ENCODE data around the gene MYL5.

MYL5 gene

DNA sequence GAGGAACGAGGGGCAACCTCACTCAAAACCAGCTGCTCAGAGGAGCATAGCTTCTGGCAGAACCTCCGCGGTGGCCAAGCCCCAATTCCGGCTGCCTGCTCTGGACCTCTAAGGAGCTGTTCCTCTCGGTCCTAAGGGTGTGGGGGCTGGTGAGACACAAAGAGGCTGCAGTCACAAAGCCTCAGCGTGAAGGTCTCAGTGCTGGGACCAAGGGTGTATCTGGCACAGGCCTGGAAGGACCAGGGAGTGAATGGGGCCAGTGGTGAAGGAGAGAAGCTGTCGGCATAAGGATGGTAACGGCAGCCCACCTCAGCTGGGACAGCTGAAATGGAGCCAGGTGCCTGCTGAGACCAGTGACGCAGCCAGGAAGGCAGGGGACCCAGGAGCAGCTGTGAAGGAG, 43.7 kb upstream of the MYL5 start:
- Histone ChIP-seq H3K4me1 (ENCODE audit: insufficient read depth, low read length) (no peaks in the 10 kb centered on the region), H3K27ac (ENCODE audit: low read length) (no peak overlapping the region), H2AFZ (ENCODE audit: low read depth, low read length) (no peak overlapping the region), H3K36me3 (ENCODE audit: insufficient read depth, low read length) (no peaks in the 10 kb centered on the region), H3K9me3 (ENCODE audit: insufficient read depth, low read length, severe bottlenecking) (peaks cover 16% of the 10 kb centered on the region), H3K27me3 (ENCODE audit: insufficient read depth, low read length, poor library complexity) (no peaks in the 10 kb centered on the region), H4K20me1 (ENCODE audit: insufficient read depth, low read length) (no peaks in the 10 kb centered on the region), H3K4me3 (ENCODE audit: low read depth in 1 of 2, low read length in 2 of 2) (no peak overlapping the region), H3K79me2 (ENCODE audit: insufficient read depth, low read length) (no peaks in the 10 kb centered on the region), H3K4me2 (ENCODE audit: insufficient read depth, low read length) (no peak overlapping the region), H3K9ac (ENCODE audit: low read depth, low read length) (no peak overlapping the region)
- DNase-seq: no peak
- no peak for ATAC-seq (ENCODE audit: insufficient read depth, low read depth)
- TF ChIP-seq, protein P1, sequence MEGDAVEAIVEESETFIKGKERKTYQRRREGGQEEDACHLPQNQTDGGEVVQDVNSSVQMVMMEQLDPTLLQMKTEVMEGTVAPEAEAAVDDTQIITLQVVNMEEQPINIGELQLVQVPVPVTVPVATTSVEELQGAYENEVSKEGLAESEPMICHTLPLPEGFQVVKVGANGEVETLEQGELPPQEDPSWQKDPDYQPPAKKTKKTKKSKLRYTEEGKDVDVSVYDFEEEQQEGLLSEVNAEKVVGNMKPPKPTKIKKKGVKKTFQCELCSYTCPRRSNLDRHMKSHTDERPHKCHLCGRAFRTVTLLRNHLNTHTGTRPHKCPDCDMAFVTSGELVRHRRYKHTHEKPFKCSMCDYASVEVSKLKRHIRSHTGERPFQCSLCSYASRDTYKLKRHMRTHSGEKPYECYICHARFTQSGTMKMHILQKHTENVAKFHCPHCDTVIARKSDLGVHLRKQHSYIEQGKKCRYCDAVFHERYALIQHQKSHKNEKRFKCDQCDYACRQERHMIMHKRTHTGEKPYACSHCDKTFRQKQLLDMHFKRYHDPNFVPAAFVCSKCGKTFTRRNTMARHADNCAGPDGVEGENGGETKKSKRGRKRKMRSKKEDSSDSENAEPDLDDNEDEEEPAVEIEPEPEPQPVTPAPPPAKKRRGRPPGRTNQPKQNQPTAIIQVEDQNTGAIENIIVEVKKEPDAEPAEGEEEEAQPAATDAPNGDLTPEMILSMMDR (IDR thresholded peaks at IDR 0.05; ENCODE audit: borderline replicate concordance, extremely low read depth, low read length, poor library complexity, severe bottlenecking): no peak
- TF ChIP-seq EZH2 (IDR thresholded peaks at IDR 0.05; ENCODE audit: borderline replicate concordance, low read depth, low read length, severe bottlenecking): no peak

DNA sequence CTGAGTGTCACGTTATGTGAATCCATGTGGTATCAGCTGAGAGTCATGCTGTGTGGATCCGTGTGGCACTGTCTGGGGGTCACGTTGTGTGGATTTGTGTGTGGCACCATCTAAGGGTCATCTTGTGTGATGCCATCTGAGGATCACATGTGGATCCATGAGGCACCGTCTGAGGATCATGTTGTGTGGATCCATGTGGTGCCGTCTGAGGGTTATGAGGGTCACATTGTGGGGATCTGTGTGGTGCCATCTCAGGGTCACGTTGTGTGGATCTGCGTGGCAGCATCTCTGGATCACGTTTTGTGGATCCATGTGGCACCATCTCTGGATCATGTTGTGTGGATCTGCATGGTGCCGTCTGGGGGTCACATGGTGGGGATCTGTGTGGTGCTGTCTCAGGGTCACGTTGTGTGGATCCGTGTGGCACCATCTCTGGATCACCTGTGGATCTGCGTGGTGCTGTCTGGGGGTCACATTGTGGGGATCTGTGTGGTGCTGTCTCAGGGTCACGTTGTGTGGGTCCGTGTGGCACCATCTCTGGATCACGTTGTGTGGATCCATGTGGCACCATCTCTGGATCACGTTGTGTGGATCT, 42.0 kb upstream of the MYL5 start:
- no peak overlapping the region for H3K4me2 ChIP-seq (ENCODE audit: insufficient read depth, low read length)
- no peaks in the 10 kb centered on the region for H3K4me1 ChIP-seq (ENCODE audit: insufficient read depth, low read length)
- no peaks in the 10 kb centered on the region for H3K79me2 ChIP-seq (ENCODE audit: insufficient read depth, low read length)
- no peak overlapping the region for H3K9ac ChIP-seq (ENCODE audit: low read depth, low read length)
- ATAC-seq (ENCODE audit: insufficient read depth, low read depth): no peak
- H3K36me3 ChIP-seq (ENCODE audit: insufficient read depth, low read length): no peaks in the 10 kb centered on the region
- H3K27ac ChIP-seq (ENCODE audit: low read length): no peak overlapping the region
- H2AFZ ChIP-seq (ENCODE audit: low read depth, low read length): no peak overlapping the region
- H3K9me3 ChIP-seq (ENCODE audit: insufficient read depth, low read length, severe bottlenecking): peaks cover 16% of the 10 kb centered on the region
- no peak for DNase-seq
- TF ChIP-seq, protein P1 (IDR thresholded peaks at IDR 0.05; ENCODE audit: borderline replicate concordance, extremely low read depth, low read length, poor library complexity, severe bottlenecking): no peak
- no peak for TF ChIP-seq EZH2 (IDR thresholded peaks at IDR 0.05; ENCODE audit: borderline replicate concordance, low read depth, low read length, severe bottlenecking)
- no peak overlapping the region for H3K4me3 ChIP-seq (ENCODE audit: low read depth in 1 of 2, low read length in 2 of 2)
- H4K20me1 ChIP-seq (ENCODE audit: insufficient read depth, low read length): no peaks in the 10 kb centered on the region
- H3K27me3 ChIP-seq (ENCODE audit: insufficient read depth, low read length, poor library complexity): no peaks in the 10 kb centered on the region

DNA sequence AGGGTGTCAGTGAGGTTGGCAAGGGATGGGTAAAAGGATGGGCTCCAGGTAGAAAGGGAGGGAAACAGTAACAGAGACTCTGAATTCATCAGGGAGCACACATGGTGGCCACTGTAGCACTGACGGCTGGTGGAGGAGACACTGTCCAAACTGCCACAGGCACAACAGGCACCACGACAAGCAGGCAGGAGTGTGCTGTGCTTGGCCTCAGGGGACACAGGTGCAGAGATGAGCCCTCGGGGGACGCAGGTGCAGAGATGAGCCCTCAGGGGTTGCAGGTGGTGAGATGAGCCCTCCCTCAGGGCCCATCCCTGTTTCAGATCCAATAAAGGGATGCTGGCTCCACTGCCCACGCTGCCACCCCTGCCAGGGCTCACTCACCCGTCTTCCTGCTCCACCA, 41.4 kb upstream of the MYL5 start:
- no peak for DNase-seq
- Histone ChIP-seq H3K27me3 (ENCODE audit: insufficient read depth, low read length, poor library complexity) (no peaks in the 10 kb centered on the region), H3K79me2 (ENCODE audit: insufficient read depth, low read length) (no peaks in the 10 kb centered on the region), H3K4me1 (ENCODE audit: insufficient read depth, low read length) (no peaks in the 10 kb centered on the region), H3K9me3 (ENCODE audit: insufficient read depth, low read length, severe bottlenecking) (peaks cover 16% of the 10 kb centered on the region), H3K27ac (ENCODE audit: low read length) (no peak overlapping the region), H3K4me3 (ENCODE audit: low read depth in 1 of 2, low read length in 2 of 2) (no peak overlapping the region), H3K36me3 (ENCODE audit: insufficient read depth, low read length) (no peaks in the 10 kb centered on the region), H3K4me2 (ENCODE audit: insufficient read depth, low read length) (no peak overlapping the region), H2AFZ (ENCODE audit: low read depth, low read length) (no peak overlapping the region), H4K20me1 (ENCODE audit: insufficient read depth, low read length) (no peaks in the 10 kb centered on the region), H3K9ac (ENCODE audit: low read depth, low read length) (no peak overlapping the region)
- TF ChIP-seq, protein P1 (IDR thresholded peaks at IDR 0.05; ENCODE audit: borderline replicate concordance, extremely low read depth, low read length, poor library complexity, severe bottlenecking): no peak
- no peak for TF ChIP-seq EZH2 (IDR thresholded peaks at IDR 0.05; ENCODE audit: borderline replicate concordance, low read depth, low read length, severe bottlenecking)
- no peak for ATAC-seq (ENCODE audit: insufficient read depth, low read depth)
